GM12878 (cell line): Measurements from ENCODE around the gene SMIM44. TPM values are rescaled to one million over a fixed set of nuclear protein-coding genes. Genes with fewer than 3 reads are reported as not detected.
"Not testable (repeated sequence)": the region's sequence is repeated elsewhere in the genome, so short reads cannot be mapped to it uniquely, and the experiment has no call there.

ENCODE experiments used
- ATAC-seq: fragments of 200-7000 bp; cut with Tn5 transposase; 3 replicates; pipeline ENCODE4 v1.9.1; 2020; ENCODE audit warnings: mild to moderate bottlenecking, moderate library complexity
- BruUV-seq: library from RNA; stranded (reverse); fragments of 400-500 nt; replicated peaks from 2 replicates; lab custom pipeline; 2021; lab: Mats Ljungman, UMichigan
- CTCF ChIA-PET: fragments of 300-600 bp; sonication (Branson Sonifier 250); formaldehyde crosslinking; extraction: SDS; loops from one replicate; lab custom pipeline; 2021; ENCODE audit warnings: inconsistent platforms; lab: Yijun Ruan, JAX
- POLR2A ChIA-PET: fragments of 350-600 bp; formaldehyde crosslinking; extraction: SDS; loops from one replicate; lab custom pipeline; 2021; ENCODE audit warnings: inconsistent platforms; lab: Charles Lee
- RAD21 ChIA-PET: fragments of 300-600 bp; sonication (Branson Sonifier 250); formaldehyde crosslinking; loops from one replicate; lab custom pipeline; 2023; ENCODE audit warnings: antibody characterized with exemption; ENCODE audit not compliant: unreplicated experiment; lab: Charles Lee
- SMC1A ChIA-PET: fragments of 300-600 bp; sonication (Branson Sonifier 250); formaldehyde crosslinking; loops from one replicate; lab custom pipeline; 2023; ENCODE audit not compliant: unreplicated experiment, uncharacterized antibody; lab: Charles Lee
- DNase-seq: peaks from one replicate; pipeline ENCODE4 v3.0.0-alpha.2; 2011; ENCODE audit warnings: low read depth, low spot score
- FAIRE-seq: peaks from 3 replicates; lab custom pipeline; 2011; peaks lifted over from hg19 to GRCh38; lab: Jason Lieb, UNC
- H2AFZ ChIP-seq: 2 replicates; pipeline ENCODE4 v1.6.0; 2011; ENCODE audit warnings: low read depth, low read length, control low read depth; ENCODE audit not compliant: control insufficient read depth
- H3K27ac ChIP-seq: 2 replicates; pipeline ENCODE4 v1.5.1; 2011; ENCODE audit warnings: control low read depth; ENCODE audit not compliant: control insufficient read depth, insufficient read depth
- H3K27me3 ChIP-seq, 2 experiments: replicated peaks in 1 of 2; 2 replicates each; pipeline versions ENCODE4 v1.6.0 to v1.6.1; 2011; ENCODE audit warnings: low read length in 1 of 2; ENCODE audit not compliant: control insufficient read depth in 2 of 2, insufficient read depth in 2 of 2
- H3K36me3 ChIP-seq, 2 experiments: 2 replicates each; pipeline ENCODE4 v1.5.1; 2011; ENCODE audit warnings: low read length in 1 of 2; ENCODE audit not compliant: control insufficient read depth in 2 of 2, insufficient read depth in 2 of 2
- H3K4me1 ChIP-seq: 2 replicates; pipeline ENCODE4 v1.6.1; 2011; ENCODE audit warnings: mild to moderate bottlenecking, low read length, moderate library complexity, mixed read lengths; ENCODE audit not compliant: control insufficient read depth, insufficient read depth
- H3K4me2 ChIP-seq: 2 replicates; pipeline ENCODE4 v1.6.0; 2011; ENCODE audit warnings: control low read depth; ENCODE audit not compliant: control insufficient read depth, insufficient read depth
- H3K4me3 ChIP-seq: fragments of 200-600 bp; sonication (generic); 2 replicates; pipeline ENCODE4 v1.5.1; 2016
- H3K79me2 ChIP-seq: 2 replicates; pipeline ENCODE4 v1.6.0; 2011; ENCODE audit warnings: low read length; ENCODE audit not compliant: control insufficient read depth, insufficient read depth
- H3K9ac ChIP-seq: 2 replicates; pipeline ENCODE4 v1.8.0; 2011; ENCODE audit warnings: low read length, control low read depth, mixed read lengths; ENCODE audit not compliant: control insufficient read depth, insufficient read depth
- H3K9me3 ChIP-seq: replicated peaks from 3 replicates; pipeline ENCODE4 v1.5.1; 2011; ENCODE audit warnings: mild to moderate bottlenecking, low read length; ENCODE audit not compliant: control insufficient read depth, insufficient read depth
- H4K20me1 ChIP-seq: 2 replicates; pipeline ENCODE4 v1.6.0; 2011; ENCODE audit not compliant: control insufficient read depth, insufficient read depth
- USF1 ChIP-seq: IDR thresholded peaks from 2 replicates; pipeline ENCODE4 v1.6.1; 2011; ENCODE audit warnings: borderline replicate concordance, low read depth, mild to moderate bottlenecking, moderate library complexity, mixed read lengths, low read length; ENCODE audit not compliant: insufficient read depth; ENCODE audit errors: extremely low read length
- WGBS: methylation state at CpG from one replicate; pipeline ENCODE4 v1.1.6; 2016; ENCODE audit warnings: low lambda C conversion rate; ENCODE audit not compliant: insufficient replicate concordance, insufficient coverage; ENCODE audit errors: missing lambda C conversion rate; 5-methylcytosine and 5-hydroxymethylcytosine counted together
- in situ Hi-C: fragments of 300-500 bp; cut with MboI; formaldehyde crosslinking; loops from 9 replicates; pipeline ENCODE4 v1.14.3; 2018; ENCODE audit warnings: mixed read lengths
- intact Hi-C: fragments of 100-400 bp; cut with micrococcal nuclease; formaldehyde crosslinking; loops from one replicate; pipeline ENCODE4 v1.14.2; 2022; ENCODE audit not compliant: unreplicated experiment
- polyA plus RNA-seq, 11 experiments: library from polyadenylated mRNA; depleted of rRNA in 4 of 11; unstranded in 6 of 11; stranded (reverse) in 5 of 11; fragments of >200 nt; fragmentation: Nextera tagmentation in 4 of 11; fragmentation: Illumina TruSeq in 1 of 11; extraction: Ambion mirVana in 4 of 11; extraction: Trizol in 1 of 11; gene quantifications; 1 replicate in 1 of 11; 2 replicates in 10 of 11; pipeline versions ENCODE4 v1.2.1 to v1.2.3, GENCODE V29; 2011 to 2016; ENCODE audit warnings: inconsistent platforms in 2 of 11, missing spikeins in 2 of 11, low read depth in 1 of 11
- total RNA-seq, 4 experiments: library from RNA; depleted of rRNA in 3 of 4; stranded (reverse); fragments of >200 nt in 3 of 4; fragmentation: Illumina TruSeq in 1 of 4; extraction: Trizol in 1 of 4; gene quantifications; 2 replicates each; pipeline versions ENCODE4 v1.2.1 to v1.2.3, GENCODE V29; 2013 to 2021

The SMIM44 gene
- total and polyA plus RNA-seq, 10 of the 15 experiments (the other 5 are each of a cell fraction or from before 2014, with no cell fraction given): not detected

DNA sequence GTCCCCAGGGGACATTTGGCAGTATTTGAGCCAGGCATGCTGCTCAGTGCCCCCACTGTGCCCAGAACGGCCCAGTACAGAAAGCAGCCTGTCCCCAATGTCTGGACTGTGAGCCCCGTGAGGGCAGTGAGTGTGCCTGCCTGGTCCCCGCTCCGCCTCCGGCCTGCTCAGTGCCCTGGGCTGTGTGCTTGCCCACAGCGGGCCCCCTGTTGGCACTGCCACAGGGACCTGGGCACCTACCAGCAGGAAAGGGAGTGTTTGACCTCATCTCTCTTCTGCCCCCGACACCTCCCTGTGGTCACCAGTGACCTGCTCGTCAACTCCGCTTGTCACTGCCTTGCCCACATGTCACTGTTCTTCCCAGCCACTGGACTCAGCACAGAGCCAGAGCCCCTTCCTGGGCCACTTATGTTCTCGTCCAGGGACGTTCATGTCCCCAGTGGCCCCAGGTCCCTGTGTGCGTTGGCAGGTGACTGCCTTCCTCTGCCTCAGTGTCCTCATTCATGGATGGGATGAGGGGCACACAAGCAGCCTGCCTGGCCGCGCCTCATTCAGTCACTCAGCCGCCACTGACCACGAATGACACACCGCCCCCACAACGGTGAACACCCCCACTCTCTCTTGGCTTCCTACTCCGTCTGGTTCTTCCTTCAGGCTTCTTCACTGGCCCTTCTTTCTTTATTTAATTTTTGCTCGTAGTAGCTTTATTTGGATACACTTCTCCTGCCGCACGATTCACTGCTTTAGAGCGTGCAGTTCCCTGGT is 25.7 kb upstream of the SMIM44 start (continued):
- TF ChIP-seq USF1: no peak

- POLR2A ChIA-PET, in situ Hi-C loops, H2AFZ ChIP-seq, H3K9me3 ChIP-seq, ATAC-seq, BruUV-seq, H3K27ac ChIP-seq, H3K9ac ChIP-seq, intact Hi-C loops, H3K27me3 ChIP-seq, CTCF ChIA-PET, H3K4me2 ChIP-seq, DNase-seq, H3K4me3 ChIP-seq, SMC1A ChIA-PET, H3K36me3 ChIP-seq, H4K20me1 ChIP-seq, FAIRE-seq, H3K4me1 ChIP-seq: not testable (repeated sequence)
- peaks cover 46% of the 10 kb centered on the region for H3K79me2 ChIP-seq
- RAD21 ChIA-PET: interaction anchor here (0.7 kb wide), 1 partner anchor 1283 kb away, joined by 3 read pairs; no protein-coding TSS in a partner anchor
- WGBS: 89% methylated on average over 14 of the region's 18 CpGs
Measured at GRCh38 chr19:3508121-3508661, 24.9 kb upstream of the SMIM44 start.
